HG03378 (cell line): ENCODE results near the gene FAM193A.
"Not testable (repeated sequence)": the region's sequence is repeated elsewhere in the genome, so short reads cannot be mapped to it uniquely, and the experiment has no call there.

ENCODE experiments used
- ATAC-seq: cut with Tn5 transposase; IDR thresholded peaks from one replicate; pipeline ENCODE4 v1.9.1; 2021; ENCODE audit warnings: mild to moderate bottlenecking, moderate library complexity; ENCODE audit not compliant: unreplicated experiment

Gene FAM193A

GRCh38 chr4:2607822-2608221 is 71.4 kb downstream of the FAM193A start:
- ATAC-seq = no peak

GRCh38 chr4:2608291-2608690 is 71.8 kb downstream of the FAM193A start:
- ATAC-seq = no peak

- no peak for ATAC-seq
Observed at GRCh38 chr4:2615821-2616220, 79.4 kb downstream of the FAM193A start.

- no peak for ATAC-seq
Observed at GRCh38 chr4:2617955-2618354, 81.5 kb downstream of the FAM193A start.

GRCh38 chr4:2618729-2619128 is 82.3 kb downstream of the FAM193A start:
- ATAC-seq = not testable (repeated sequence)

- ATAC-seq = no peak
Observed at GRCh38 chr4:2619459-2619858, 83.0 kb downstream of the FAM193A start.

GRCh38 chr4:2621419-2621818 is 85.0 kb downstream of the FAM193A start:
- no peak for ATAC-seq

GRCh38 chr4:2623442-2623841 is 87.0 kb downstream of the FAM193A start:
- no peak for ATAC-seq

GRCh38 chr4:2624782-2625530 is 88.5 kb downstream of the FAM193A start:
- no peak for ATAC-seq

GRCh38 chr4:2626231-2626630 is 89.8 kb downstream of the FAM193A start:
- ATAC-seq = no peak

GRCh38 chr4:2630556-2631273 is 94.3 kb downstream of the FAM193A start:
- ATAC-seq = no peak

- no peak for ATAC-seq
Observed at GRCh38 chr4:2634014-2634413, 97.6 kb downstream of the FAM193A start.

GRCh38 chr4:2636331-2636730 is 99.9 kb downstream of the FAM193A start:
- ATAC-seq = no peak

GRCh38 chr4:2636994-2637393 is 100.5 kb downstream of the FAM193A start:
- not testable (repeated sequence) for ATAC-seq

- ATAC-seq = no peak
Observed at GRCh38 chr4:2637956-2638552, 101.6 kb downstream of the FAM193A start.

GRCh38 chr4:2638730-2639129 is 102.3 kb downstream of the FAM193A start:
- no peak for ATAC-seq

GRCh38 chr4:2642968-2643367 is 106.5 kb downstream of the FAM193A start:
- no peak for ATAC-seq

- ATAC-seq = no peak
Observed at GRCh38 chr4:2643555-2643954, 107.1 kb downstream of the FAM193A start.

- ATAC-seq = no peak
Observed at GRCh38 chr4:2646396-2647149, 110.1 kb downstream of the FAM193A start.

GRCh38 chr4:2647403-2648158 is 111.1 kb downstream of the FAM193A start:
- no peak for ATAC-seq
